ENCODE measurements around the gene PARVB. TPM values are rescaled to one million over a fixed set of nuclear protein-coding genes. Genes with fewer than 3 reads are reported as not detected.

PARVB gene
- polyA plus RNA-seq, 3 donors: 20.8 to 24.2 (median 23.5) TPM

DNA sequence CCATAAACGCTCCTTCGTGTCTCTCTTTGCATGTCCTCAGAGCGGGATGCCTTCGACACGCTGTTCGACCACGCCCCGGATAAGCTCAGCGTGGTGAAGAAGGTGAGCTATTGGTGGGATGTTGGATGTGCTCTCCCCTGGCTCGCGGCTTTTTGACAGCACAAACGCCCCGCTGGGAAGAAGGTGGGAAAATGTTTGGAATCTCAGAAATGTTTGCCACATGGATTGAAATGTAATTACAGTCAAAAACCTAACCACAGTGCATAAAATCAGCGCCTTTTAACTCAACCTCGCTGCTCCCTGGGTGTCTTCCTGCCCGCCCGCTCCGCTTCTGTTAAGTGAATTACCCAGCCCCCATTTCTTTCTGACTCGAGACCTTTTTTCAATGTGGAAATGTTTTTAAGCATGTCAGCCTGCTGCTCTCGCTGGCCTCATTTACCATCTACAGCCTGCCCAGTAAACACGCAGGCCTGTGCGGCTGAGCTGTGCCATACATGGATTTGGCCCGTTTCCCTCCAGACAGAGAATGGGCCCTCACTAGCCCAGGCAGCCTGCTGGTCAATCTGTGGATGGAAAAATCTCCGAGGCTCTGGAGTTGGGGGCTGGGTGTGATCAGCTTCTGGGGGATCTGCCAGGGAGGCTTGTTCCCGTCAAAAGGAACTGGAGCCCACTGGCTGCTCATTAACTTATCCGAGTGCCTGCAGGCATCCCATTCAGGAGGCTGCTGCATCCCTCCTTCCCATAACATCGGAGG lies 123.9 kb downstream of the PARVB start:
- no peak for DNase-seq (ENCODE audit: low read depth in 3 of 3, low spot score in 2 of 3)

DNA sequence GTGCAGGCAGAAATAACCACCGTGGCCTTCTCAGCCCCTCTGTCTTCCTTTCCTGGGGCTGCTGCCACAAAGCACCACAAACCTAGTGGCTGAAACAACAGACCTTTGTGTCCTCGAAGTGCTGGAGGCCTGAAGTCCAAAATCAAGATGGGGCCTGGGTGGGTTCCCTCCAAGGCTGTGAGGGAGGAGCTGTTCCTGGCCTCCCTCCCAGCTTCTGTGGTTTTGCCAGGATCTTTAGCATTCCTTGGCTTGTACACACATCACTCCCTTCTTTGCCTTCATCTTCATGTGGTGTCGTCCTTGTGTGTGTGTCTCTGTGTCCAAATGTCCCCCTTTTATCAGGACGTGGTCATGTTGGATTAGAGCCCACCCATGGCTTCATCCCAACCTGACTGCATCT lies 127.6 kb downstream of the PARVB start:
- DNase-seq (ENCODE audit: low read depth in 3 of 3, low spot score in 2 of 3): no peak

DNA sequence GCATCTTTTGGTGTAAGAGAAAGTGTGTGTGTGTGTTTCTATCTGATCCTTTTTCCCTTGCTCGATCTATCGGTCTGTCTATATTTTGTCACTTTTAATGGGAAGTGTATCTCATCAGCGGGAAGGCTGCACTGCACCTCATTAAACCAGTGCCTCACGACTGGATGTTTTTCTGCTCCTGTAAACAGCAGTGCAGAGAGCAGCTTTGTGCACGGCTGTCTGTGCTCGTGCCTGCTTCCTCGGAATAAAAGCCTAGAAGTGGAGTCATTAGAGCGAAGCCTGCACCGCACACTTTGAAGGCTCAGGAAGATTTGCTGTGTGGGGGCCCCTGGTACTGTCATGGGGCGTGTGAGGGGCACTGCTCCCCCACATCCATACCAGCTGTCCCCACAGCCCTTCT lies 129.6 kb downstream of the PARVB start:
- DNase-seq (ENCODE audit: low read depth in 3 of 3, low spot score in 2 of 3): no peak

DNA sequence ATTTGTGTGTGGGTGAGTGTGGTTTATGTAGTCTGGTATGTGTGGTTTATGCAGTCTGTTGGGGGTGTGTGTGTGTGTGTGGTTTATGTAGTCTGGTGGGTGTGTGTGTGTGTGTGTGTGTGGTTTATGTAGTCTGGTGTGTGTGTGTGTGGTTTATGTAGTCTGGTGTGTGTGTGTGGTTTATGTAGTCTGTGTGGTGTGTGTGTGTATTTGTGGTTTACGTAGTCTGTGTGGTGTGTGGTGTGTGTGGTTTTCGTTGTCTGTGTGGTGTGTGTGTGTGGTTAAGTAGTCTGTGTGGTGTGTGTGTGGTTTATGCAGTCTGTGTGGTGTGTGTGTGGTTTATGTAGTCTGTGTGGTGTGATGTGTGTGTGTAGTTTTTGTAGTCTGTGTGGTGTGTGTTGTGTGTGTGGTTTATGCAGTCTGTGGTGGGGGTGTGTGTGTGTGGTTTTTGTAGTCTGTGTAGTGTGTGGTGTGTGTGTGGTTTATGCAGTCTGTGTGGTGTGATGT lies 130.4 kb downstream of the PARVB start:
- DNase-seq (ENCODE audit: low read depth in 3 of 3, low spot score in 2 of 3): no peak

DNA sequence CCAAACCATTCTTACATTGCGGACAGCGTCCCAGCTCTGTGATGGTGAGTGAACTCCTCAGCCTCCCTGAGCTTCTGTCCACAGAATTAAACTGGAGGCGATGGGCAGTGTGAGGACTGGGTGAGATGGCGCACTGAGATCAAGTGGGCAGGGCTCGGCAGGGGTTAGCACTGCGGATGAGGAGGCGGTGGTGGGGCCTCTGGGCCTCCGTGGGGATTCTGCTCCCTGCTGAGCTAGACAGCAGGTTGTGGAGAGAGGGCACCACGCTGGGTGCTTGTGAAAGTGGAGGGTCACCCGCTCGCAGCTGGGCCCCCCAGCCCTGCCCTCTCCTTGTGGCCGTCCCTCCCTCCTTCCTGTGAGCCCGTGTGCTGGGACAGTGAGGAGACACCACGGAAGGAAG lies 131.0 kb downstream of the PARVB start:
- DNase-seq (ENCODE audit: low read depth in 3 of 3, low spot score in 2 of 3): no peak

DNA sequence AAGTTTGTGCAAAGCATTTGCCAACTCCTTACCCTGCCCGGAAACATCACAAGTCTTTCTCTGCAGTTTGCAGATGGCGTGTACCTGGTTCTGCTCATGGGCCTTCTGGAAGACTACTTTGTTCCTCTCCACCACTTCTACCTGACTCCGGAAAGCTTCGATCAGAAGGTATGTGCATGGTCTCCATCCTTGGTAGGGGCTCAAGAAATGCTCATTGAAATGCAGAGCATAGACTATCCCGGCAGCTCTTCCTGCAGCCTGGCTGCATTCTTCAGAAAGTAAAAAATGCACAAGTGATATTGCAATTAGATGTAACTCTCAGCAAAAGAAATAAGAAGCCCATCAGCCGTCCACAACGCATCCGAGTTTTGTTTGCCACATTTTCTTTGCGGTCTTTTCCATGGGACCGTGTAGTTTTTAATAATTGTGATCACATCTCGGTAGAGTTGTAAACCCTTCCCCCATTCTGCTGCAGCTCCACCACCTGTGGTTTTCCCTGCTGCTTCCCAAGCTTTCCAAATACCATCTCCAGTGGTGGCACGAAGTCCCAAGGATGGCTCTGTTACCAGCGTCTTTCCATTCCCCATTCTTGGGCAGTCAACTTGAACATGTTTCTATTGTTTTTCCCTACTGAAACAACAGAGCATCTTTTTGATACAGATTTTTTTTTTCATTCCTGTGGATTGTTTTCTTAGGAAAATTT lies 134.0 kb downstream of the PARVB start:
- DNase-seq (ENCODE audit: low read depth in 3 of 3, low spot score in 2 of 3): no peak

DNA sequence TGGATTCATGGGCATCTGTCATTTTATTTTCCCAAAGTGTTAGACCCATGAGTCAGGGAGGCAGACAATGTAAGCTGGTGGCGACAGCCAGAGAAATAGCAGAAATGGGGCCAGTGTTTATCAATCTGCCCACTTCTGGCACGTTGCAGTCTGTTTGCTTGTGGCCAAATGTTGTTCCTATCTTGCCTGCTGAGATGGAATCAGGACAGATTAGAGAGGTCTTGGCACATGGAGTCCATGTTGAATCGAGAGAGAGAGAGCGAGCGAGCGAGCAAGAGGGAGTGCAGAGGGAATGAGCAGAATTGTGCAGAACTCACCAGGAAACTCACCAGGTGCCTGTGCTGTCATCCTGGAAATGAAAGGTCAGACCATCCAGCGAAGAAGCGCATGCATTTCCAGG lies 134.7 kb downstream of the PARVB start:
- DNase-seq (ENCODE audit: low read depth in 3 of 3, low spot score in 2 of 3): no peak

DNA sequence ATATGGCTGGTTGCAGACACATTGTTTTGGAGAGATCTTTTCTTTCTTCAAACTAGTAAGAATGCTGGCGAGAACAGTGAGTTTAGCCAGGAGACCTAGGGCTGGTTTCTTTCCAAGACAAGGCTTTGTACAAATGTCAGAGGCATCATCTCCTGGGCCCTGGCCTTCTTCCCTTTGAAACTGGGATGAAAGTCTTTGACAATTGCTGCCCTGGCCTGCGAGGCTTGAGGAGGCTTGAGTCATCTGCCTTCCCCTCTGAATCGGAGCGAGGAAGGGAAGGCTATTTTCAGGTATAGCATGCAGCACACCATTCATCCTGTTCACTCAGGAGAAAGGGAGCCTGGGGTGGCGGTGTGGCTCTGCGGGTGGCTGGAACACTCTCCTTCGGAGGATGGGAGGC lies 135.1 kb downstream of the PARVB start:
- no peak for DNase-seq (ENCODE audit: low read depth in 3 of 3, low spot score in 2 of 3)

DNA sequence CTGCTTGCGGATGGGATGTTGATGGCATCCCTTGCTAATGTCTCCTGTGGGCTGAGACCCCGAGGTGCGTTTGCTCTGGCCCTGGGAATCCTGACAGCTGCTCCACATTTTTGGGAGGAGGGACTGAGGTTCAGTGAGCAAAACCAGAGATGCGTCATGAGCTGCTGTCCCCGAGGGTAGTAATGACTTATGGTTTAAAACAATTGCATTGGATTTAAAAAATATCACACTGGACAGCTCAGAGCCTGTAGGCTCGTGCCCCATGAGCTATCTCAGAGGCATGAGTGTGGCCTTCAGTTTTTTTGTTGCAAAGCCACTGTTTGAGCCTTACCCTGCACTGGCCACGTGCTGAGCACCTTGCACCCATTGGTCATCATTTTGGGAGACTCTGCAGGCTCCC lies 135.7 kb downstream of the PARVB start:
- no peak for DNase-seq (ENCODE audit: low read depth in 3 of 3, low spot score in 2 of 3)

DNA sequence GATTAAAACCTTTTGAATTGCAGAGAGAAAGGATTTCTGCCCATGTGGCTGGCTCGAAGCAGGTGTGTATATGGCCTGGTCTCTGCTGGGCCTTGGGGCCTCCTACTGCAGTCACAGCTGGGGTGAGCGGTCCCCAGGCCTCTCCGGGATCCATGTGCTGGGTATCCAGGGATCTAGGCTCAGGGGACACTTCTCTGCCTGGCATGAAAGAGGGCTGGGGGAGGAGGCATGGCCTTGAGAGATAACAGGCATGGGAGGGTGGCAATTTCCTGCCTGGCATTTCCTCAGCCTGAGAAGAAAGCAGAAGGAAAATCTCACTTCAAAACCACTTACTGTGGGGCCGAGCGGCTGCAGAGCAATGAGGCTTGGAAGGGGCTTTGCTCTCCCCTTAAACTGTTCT lies 136.3 kb downstream of the PARVB start:
- DNase-seq (ENCODE audit: low read depth in 3 of 3, low spot score in 2 of 3): no peak

DNA sequence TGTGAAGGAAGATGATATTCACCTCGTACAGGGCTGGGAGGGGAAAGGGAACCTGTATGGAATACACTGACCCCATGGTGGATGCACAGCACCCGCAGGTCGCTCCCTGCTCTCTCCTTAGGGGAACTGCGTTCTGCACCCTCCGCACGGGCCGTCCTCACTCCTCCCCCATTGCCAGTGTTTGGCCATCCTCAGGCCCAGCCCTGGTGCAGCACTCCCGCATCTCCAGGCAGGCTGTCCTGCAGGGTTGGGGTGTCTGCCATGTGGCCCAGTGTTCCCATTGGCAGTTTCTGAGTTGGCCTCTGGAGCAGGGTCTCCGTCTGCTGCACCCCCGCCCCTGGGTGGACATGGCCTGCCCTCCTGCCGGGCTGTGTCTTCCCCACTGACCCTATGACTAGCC lies 137.6 kb downstream of the PARVB start:
- DNase-seq (ENCODE audit: low read depth in 3 of 3, low spot score in 2 of 3): no peak

DNA sequence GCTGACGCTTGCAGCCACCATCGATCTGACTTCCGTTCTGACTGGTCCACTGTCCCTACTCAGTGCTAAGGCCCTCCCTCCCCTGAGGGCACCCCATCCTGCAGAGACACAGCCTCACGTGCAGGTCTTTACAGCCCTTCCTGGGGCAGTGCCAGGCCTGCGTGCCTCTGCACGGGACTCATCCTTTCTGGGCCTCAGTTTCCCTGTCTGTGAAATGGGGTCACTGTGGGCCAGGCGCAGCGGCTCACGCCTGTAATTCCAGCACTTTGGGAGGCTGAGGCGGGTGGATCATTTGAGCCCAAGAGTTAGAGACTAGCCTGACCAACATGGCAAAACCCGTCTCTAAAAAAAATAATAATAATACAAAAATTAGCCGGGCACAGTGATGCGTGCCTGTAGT lies 138.9 kb downstream of the PARVB start:
- DNase-seq (ENCODE audit: low read depth in 3 of 3, low spot score in 2 of 3): no peak

DNA sequence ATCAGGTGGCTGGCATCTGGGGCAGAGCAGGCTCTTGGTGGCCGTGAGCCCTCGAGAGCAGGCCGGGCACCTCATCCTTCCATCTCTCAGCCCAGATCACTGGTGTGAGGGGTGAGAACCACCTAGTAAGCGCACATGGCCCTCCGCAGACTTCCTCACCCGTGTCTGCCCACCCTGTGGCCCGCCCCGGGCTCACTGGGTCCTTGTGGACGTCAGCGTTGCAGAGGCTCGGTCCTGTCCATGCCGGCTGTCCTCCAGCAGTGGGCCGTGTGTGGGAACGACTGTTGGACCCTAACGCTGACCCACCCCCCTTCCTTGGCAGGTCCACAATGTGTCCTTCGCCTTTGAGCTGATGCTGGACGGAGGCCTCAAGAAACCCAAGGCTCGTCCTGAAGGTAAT lies 139.4 kb downstream of the PARVB start:
- DNase-seq (ENCODE audit: low read depth in 3 of 3, low spot score in 2 of 3): no peak

DNA sequence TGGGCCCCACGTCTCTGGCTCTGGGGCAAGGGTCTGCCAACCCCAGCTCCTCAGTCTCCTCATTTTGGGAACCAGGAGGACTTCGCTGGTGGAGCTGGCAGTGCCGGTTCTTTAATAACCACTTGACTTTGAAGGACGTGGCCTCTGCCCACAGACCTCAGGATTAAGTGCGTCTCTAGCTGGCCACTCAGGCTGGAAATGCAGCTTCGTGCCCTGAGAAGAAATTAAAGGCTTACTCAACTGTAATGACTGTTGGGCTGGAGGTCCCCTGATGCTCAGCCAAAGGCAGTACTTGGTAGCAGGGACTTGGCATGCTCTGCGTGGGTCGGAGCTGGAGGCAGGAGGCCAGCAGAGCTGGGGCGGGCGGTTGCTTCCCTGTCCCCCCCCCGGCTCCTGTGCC lies 139.9 kb downstream of the PARVB start:
- DNase-seq (ENCODE audit: low read depth in 3 of 3, low spot score in 2 of 3): no peak

DNA sequence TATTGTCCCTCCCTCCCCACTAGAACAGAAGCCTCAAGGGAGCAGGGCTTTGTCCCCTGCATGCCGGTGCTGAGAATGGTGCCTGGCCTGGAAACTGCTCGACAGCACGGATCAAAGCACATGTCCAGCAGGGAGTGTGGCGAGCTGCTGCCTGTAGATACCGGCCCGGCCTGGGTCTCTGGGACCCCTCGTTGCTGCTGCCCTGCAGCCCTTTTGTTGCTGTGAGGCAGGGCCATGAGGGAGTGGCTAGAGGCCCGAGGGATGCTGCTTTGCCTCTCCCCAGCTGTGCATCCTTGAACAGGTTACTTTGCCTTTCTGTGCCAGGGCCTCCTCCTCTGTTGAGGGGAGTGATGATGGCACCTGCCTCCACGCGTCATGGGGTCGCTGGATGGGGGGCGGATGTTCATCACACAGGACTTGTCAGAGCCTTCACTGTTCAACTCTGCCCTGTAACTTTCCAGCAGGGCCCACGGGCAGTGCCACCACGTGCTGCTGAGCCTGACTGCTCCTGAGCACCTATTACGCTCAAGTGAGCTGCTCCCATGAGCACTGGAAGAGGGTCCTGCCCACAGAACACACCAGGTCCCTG lies 141.3 kb downstream of the PARVB start:
- no peak for DNase-seq (ENCODE audit: low read depth in 3 of 3, low spot score in 2 of 3)

DNA sequence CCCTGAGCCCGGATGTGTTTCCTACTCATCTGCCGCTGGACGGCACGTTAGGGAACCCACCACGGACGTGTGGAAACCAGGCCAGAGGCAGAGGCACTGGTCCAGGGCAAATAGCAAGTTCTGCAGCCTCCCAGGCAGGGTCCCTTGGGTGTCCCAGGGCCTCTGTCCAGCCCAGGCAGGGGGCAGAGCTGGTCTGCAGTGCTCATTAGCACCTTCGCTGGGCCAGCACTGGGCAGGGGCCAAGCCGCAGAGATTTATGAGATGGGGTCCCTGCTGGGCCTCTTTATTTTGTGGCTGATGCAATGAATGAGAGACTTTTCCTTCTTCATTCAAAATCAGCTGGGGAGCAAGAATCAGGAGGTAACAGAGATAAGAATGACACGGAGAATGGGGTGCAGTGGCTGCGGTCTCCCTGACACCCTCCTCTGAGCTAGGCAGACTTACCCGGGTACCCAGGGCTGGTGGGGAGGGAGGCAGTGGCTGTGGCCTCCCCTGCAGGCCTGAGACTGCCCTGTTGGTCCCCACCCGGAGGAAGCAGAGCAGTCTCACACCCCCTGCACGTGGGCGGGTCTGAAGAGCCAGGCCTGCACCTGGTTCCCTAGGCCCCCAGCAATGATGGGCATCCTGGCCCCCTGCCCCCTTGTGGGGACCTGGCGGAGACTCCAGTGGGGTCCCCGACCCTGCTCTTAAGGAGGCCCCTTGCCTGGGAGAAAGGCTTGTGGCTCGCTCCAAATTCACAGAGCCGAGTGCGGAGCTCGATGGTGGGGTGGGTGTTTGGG lies 142.6 kb downstream of the PARVB start:
- DNase-seq (ENCODE audit: low read depth in 3 of 3, low spot score in 2 of 3): no peak

DNA sequence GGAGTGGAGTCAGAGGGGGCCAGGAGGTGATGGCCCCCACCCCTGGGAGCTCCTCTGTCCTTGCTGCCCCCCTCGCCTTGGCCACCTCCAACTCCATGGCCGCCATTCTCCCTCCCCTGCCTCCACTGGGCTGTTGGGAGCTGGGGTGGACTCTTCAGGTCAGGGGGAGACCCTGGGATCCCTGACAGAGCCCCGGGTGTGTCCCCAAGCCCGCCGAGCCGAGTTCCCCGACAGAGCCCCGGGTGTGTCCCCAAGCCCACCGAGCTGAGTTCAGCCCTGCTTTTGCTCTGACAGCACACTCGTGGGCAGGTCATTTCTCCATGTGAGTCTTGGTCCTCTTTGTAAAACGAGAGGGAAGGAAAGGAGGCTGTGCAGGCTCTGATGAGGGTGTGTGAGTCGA lies 143.4 kb downstream of the PARVB start:
- DNase-seq (ENCODE audit: low read depth in 3 of 3, low spot score in 2 of 3): no peak

DNA sequence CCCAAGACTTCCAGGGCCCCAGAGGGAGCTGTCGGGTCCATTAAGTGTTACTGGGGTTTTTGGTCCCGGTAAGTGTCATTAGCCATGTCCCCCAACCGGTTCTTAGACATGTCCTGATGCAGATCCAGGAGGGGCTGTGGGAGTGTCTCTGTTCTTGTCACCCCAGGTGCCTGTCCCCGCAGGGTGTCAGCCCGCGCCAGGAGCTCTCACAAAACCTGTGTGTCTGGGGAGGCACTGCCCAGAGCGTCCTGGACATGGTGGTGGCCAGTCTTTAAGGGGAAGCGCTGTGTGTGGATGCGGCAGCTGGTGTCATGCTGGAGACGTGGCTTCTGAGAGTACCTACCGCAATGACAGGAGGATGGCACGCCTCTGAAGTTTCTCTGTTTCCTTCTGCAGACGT lies 144.1 kb downstream of the PARVB start:
- DNase-seq (ENCODE audit: low read depth in 3 of 3, low spot score in 2 of 3): no peak

DNA sequence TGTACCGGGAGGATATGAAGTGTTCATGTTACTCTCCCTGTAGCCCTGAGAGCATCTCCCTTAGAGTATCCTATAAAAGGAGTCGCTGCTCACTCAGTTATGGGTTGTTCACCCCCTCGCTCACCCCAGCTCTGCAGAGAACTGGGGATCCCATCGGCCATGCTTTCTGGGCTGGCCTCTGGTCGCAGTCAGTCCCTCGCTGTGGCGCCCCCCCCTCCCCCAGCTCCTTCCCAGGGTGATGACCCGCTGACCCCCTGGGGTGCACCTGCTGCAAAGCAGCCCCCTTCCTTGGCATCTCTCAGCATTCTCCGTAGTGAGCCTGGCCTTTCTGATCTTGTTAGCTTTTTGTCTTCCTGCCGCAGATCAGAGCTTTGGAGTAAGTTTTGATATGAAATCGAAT lies 146.4 kb downstream of the PARVB start:
- DNase-seq (ENCODE audit: low read depth in 3 of 3, low spot score in 2 of 3): no peak

DNA sequence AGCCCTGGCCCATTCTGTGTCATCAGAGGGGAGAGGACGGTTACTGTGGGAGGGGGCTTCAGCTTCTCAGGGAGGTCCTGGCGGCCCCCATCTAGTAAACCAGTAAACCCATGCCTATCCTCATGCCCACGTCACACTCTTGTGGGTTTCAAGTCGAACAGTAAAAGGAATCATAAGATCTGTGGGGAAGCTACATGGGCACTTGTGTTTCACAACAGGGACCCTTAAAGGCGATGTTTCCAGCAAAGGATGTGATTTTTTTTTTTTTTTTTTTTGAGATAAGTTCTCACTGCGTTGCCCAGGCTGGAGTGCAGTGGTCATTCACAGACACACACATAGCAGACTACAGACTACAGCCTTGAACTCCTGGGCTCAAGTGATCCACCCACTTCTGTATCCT lies 147.5 kb downstream of the PARVB start:
- DNase-seq (ENCODE audit: low read depth in 3 of 3, low spot score in 2 of 3): no peak
